ENCODE data around the gene LRRC17.
"Not testable (repeated sequence)": the region's sequence is repeated elsewhere in the genome, so short reads cannot be mapped to it uniquely, and the experiment has no call there.

The LRRC17 gene

DNA sequence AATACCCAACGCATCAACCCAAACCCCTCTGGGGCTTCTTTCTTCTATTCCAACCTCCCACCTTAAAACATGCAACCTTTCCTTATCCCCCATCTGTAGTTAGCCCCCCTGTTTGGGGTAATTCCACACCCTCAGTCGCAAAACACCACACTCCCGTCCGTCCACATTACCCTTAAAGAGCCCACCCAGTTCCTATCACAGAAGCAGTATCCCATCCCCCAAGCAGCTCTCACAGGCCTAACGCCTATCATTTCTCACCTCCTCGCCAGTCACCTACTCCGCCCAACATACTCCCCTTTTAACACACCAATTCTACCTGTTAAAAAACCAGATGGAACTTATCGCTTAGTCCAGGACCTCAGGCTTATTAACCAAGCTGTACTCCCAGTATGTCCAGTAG lies 63.7 kb downstream of the LRRC17 start:
- no peaks in the 10 kb centered on the region for H3K9me3 Mint-ChIP-seq
- no peak for DNase-seq
- H3K36me3 Mint-ChIP-seq, result no peaks in the 10 kb centered on the region
- CTCF ChIA-PET, result no interaction called here
- H3K27ac Mint-ChIP-seq, result no peak overlapping the region
- no peaks in the 10 kb centered on the region for H3K27me3 Mint-ChIP-seq
- H3K4me3 Mint-ChIP-seq, result no peak overlapping the region
- no peaks in the 10 kb centered on the region for H3K4me1 Mint-ChIP-seq

DNA sequence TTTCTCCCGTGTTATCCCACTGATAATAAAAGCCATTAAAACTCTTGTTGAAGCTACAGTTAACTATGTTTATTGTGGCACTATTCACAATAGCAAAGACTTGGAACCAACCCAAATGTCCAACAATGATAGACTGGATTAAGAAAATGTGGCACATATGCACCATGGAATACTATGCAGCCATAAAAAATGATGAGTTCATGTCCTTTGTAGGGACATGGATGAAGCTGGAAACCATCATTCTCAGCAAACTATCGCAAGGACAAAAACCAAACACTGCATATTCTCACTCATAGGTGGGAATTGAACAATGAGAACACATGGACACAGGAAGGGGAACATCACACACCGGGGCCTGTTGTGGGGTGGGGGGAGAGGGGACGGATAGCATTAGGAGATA lies 64.8 kb downstream of the LRRC17 start:
- H3K4me1 Mint-ChIP-seq, H3K9me3 Mint-ChIP-seq, H3K4me3 Mint-ChIP-seq, DNase-seq, H3K27ac Mint-ChIP-seq, H3K36me3 Mint-ChIP-seq, H3K27me3 Mint-ChIP-seq, CTCF ChIA-PET: not testable (repeated sequence)

DNA sequence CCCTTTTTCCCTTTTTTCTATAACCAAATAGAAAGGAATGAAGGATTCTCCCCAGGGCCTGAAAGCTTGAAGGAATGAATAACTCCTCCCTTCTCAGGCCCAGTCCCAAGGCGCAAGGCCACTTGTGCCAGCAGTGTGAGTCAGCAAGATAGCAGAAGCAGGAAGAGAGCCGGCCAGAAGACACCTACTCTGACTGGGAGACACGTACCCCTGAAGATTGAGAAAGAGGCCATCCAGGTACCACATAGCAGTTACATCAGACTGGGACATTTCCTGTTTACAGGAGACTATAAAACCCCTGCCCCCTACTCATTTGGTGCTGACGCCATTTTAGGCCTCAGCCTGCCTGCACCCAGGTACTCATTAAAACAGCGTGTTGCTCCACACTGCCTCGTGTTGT lies 65.5 kb downstream of the LRRC17 start:
- CTCF ChIA-PET, result no interaction called here
- no peaks in the 10 kb centered on the region for H3K27me3 Mint-ChIP-seq
- DNase-seq, result no peak
- no peaks in the 10 kb centered on the region for H3K4me1 Mint-ChIP-seq
- H3K27ac Mint-ChIP-seq, result no peak overlapping the region
- H3K9me3 Mint-ChIP-seq, result no peaks in the 10 kb centered on the region
- no peaks in the 10 kb centered on the region for H3K36me3 Mint-ChIP-seq
- H3K4me3 Mint-ChIP-seq, result no peak overlapping the region

DNA sequence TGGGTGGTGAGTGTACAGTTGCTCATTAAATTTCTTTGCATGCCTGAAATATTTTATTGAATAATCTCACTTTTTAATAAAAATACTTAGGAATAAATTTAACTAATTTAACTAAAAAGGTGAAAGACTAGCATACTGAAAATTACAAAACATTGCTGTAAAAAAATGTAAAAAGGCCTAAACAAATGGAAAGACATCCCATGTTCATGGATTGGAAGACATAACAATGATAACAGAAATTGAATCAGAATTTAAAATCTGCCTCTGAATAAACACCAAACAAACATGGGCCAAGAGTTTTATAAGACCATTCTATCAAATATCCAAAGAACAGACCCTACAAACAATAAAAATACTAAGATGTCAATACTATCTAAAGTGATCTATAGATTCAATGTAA lies 66.9 kb downstream of the LRRC17 start:
- Mint-ChIP-seq H3K27ac (no peak overlapping the region), H3K4me3 (no peak overlapping the region), H3K9me3 (no peaks in the 10 kb centered on the region), H3K27me3 (no peaks in the 10 kb centered on the region), H3K36me3 (no peaks in the 10 kb centered on the region), H3K4me1 (no peaks in the 10 kb centered on the region)
- no peak for DNase-seq
- CTCF ChIA-PET, result no interaction called here

DNA sequence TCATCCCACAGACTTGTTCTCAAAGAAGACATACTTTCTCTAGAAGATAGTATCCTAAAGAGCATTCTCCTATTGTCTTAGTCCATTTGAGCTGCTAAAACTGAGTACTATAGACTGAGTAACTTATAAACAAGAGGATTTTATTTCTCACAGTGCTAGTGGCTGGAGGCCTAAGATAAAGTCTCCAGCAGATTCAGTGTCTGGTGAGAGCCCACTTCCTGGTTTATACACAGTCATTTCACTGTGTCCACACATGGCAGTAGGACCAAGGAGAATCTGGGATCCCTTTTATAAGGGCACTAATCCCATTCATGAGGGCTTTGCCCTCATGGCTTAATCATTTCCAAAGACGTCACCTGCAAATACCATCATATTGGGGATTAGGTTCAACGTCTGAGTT lies 68.7 kb downstream of the LRRC17 start:
- CTCF ChIA-PET, result no interaction called here
- Mint-ChIP-seq H3K36me3 (no peaks in the 10 kb centered on the region), H3K9me3 (no peaks in the 10 kb centered on the region), H3K27ac (no peak overlapping the region), H3K27me3 (no peaks in the 10 kb centered on the region), H3K4me3 (no peak overlapping the region), H3K4me1 (no peaks in the 10 kb centered on the region)
- no peak for DNase-seq

DNA sequence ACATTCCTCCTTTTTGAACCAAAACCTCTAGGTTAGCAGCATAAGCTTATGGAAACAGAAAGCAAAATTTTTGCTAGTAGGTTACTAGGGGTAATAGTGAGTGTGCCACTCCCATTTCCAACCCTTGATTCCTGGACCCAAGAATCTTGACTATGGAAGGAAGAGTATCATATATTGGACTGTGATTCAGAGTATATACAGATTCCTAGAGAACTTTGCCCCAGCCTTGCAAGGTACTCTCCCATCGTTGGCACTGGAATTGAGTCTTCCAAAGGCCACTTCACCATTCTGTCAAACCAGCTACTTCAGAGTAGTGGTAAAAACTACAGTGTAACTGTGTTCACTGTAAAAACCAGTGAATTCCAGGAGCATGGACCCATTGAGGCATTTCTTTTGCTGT lies 69.4 kb downstream of the LRRC17 start:
- Mint-ChIP-seq H3K4me1 (no peaks in the 10 kb centered on the region), H3K27me3 (no peaks in the 10 kb centered on the region), H3K27ac (no peak overlapping the region), H3K9me3 (no peaks in the 10 kb centered on the region), H3K36me3 (no peaks in the 10 kb centered on the region), H3K4me3 (no peak overlapping the region)
- no peak for DNase-seq
- CTCF ChIA-PET, result interaction anchor here (0.9 kb wide), 1 partner anchor 80 kb away, joined by 3 read pairs; no protein-coding TSS in a partner anchor

DNA sequence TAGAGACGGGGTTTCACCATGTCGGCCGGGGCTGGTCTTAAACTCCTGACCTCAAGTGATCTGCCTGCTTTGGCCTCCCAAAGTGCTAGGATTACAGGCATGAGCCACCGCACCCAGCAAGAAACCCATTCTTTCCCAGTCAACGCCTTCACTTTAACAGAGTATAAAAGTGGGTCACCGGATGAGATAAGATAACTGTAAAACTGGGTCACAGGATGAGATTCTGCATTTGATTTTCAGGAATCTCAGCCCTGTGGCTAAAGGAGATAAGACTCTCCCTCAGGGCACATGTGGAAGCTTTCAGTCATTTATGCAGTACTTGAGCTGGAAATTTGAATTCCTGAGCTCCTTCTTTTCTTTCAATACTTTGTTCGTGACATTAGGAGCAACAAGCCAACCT lies 70.8 kb downstream of the LRRC17 start:
- Mint-ChIP-seq H3K36me3 (no peaks in the 10 kb centered on the region), H3K27ac (no peak overlapping the region), H3K27me3 (no peaks in the 10 kb centered on the region), H3K9me3 (no peaks in the 10 kb centered on the region), H3K4me3 (no peak overlapping the region), H3K4me1 (no peaks in the 10 kb centered on the region)
- CTCF ChIA-PET, result no interaction called here
- no peak for DNase-seq

DNA sequence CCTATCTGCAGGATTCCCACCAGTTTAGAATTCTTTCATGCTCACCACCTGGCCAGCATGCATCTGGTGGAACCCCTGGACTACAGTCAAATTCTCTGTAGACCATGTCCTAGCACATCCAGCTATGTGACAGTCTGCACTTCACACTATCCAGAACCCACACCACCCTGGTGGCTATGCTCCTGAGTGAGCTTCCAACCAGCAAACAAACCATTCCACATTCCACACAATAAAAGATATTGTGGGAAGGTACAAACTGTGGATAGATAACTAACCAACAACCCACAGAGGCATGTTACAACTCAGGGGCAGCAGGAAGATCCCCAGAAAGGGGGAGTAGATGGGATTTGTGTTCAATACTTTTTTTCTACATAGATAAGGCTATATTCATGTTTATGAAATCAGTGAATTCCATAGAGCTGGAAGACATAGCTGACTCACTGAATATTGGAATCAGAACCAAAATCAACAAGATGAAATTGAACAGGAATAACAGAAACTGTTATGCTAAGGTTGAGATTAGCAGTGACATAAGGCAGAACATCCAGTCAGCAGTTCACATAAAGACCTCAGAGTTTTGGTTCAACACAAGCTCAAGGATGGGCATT lies 72.5 kb downstream of the LRRC17 start:
- Mint-ChIP-seq H3K4me1 (no peaks in the 10 kb centered on the region), H3K9me3 (no peaks in the 10 kb centered on the region), H3K27ac (no peak overlapping the region), H3K4me3 (no peak overlapping the region), H3K36me3 (no peaks in the 10 kb centered on the region), H3K27me3 (no peaks in the 10 kb centered on the region)
- DNase-seq, result no peak
- CTCF ChIA-PET, result no interaction called here

DNA sequence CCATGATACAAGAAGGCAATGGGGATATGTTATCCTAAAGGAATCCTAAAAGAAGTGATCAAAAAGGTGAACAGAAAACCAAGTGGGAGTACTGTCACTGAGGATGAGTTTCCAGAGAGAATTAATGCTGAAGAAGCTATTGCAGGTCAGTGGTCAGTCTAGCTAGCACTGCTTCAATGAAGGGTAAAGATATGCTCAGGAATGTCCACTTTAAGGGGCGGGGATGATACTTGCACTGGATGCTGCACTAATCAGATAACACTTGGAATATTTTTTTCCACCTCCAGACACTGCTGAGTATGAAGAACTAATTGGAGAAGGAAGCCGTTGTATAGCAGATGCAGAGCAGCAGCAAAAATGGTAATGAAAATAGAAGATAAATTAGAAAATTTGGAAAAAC lies 75.3 kb downstream of the LRRC17 start:
- CTCF ChIA-PET, result no interaction called here
- Mint-ChIP-seq H3K9me3 (no peaks in the 10 kb centered on the region), H3K4me1 (no peaks in the 10 kb centered on the region), H3K27ac (no peak overlapping the region), H3K36me3 (no peaks in the 10 kb centered on the region), H3K27me3 (no peaks in the 10 kb centered on the region), H3K4me3 (no peak overlapping the region)
- DNase-seq, result no peak

DNA sequence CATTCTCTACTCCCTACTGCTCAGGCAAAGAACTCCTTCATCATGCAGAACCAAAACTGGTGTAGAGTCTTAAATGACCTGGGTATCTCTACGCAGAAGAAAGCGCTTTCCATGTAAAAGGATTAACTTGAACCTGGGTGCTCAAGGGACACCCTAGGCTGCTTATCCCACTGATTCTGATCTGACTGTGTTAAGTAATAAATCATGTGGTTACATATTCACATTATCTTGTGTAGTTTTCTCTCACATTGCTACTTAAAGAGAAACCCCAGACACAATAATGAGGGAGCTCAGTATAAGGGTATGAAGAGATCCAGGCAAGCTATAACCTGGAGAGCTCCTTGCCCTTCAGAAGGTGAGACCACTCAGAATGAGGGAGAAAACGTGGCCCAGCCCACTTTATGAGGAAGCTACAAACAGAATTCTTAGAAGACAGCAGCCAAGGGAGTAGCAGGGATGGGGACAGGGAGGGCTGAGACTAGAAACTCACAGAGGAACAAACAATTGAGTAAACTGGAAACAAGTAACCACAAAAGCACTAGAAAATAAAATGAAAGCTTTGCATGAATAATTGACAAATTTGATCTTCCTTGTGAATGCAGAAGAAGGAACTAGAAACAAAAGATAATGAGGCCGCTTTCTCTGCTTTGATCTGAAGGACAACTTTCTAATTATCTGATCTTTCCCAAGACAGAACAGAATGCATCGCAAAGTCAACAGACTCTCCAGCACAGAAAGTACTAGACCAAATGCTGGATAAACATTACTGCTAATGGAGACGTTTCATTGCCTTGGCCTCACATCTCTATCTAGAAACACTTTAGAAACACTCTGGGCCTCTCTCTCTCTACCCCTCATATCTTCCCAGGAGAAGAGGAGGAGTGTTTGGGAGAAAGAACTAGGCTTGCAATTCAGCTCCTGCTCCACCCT lies 76.1 kb downstream of the LRRC17 start:
- Mint-ChIP-seq H3K9me3 (no peaks in the 10 kb centered on the region), H3K27ac (no peak overlapping the region), H3K4me3 (no peak overlapping the region), H3K36me3 (no peaks in the 10 kb centered on the region), H3K27me3 (no peaks in the 10 kb centered on the region), H3K4me1 (no peaks in the 10 kb centered on the region)
- CTCF ChIA-PET, result no interaction called here
- DNase-seq, result no peak

DNA sequence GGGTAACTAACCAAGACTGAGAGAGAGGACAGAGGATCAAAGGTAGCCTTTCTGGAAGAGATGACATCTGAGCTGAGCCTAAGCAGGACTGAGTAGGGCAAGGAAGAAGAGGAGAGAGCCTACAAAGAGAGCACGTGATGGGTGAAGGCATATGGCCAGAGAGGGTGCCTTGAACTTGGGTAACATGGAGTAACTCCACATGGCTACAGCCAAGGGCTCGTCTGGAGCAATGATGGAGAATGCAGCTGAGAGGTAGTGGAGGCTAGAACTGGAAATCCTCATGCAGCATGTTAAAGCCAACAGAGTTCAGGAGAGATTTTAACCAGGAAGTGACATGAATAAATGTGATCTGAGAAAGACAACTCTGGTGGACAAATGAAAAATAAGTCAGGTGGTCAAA lies 77.8 kb downstream of the LRRC17 start:
- H3K4me3 Mint-ChIP-seq, result no peak overlapping the region

DNA sequence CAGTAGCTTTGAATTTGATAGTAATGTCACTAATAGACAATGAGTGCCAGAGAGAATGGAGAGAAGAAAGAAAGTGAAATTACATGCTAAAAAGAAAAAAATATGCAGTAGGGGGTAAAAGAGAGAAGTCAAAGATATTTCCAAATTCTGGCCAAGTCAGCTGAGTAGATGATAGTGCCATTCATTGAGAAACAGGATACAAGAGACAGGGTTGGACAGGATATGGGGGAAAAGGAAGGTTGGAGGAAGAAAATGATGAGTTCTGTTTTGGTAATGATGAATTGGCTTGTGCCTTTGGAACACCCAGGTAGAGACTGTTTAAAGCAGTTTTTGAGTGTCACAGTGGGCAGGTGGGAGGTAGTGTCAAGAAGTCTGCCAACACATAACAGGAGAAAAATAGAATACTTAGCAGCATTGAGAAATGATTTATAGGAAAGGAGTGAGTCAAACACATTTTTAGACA lies 78.3 kb downstream of the LRRC17 start:
- no peak for DNase-seq
- H3K36me3 Mint-ChIP-seq, result no peaks in the 10 kb centered on the region
- H3K4me1 Mint-ChIP-seq, result no peaks in the 10 kb centered on the region
- CTCF ChIA-PET, result no interaction called here
- no peaks in the 10 kb centered on the region for H3K27me3 Mint-ChIP-seq
- H3K9me3 Mint-ChIP-seq, result no peaks in the 10 kb centered on the region
- no peak overlapping the region for H3K4me3 Mint-ChIP-seq
- H3K27ac Mint-ChIP-seq, result no peak overlapping the region

More for the DNA sequence above, 77.8 kb downstream of the LRRC17 start:
- Mint-ChIP-seq H3K4me1 (no peaks in the 10 kb centered on the region), H3K27ac (no peak overlapping the region), H3K36me3 (no peaks in the 10 kb centered on the region), H3K27me3 (no peaks in the 10 kb centered on the region), H3K9me3 (no peaks in the 10 kb centered on the region)
- CTCF ChIA-PET, result no interaction called here
- no peak for DNase-seq

DNA sequence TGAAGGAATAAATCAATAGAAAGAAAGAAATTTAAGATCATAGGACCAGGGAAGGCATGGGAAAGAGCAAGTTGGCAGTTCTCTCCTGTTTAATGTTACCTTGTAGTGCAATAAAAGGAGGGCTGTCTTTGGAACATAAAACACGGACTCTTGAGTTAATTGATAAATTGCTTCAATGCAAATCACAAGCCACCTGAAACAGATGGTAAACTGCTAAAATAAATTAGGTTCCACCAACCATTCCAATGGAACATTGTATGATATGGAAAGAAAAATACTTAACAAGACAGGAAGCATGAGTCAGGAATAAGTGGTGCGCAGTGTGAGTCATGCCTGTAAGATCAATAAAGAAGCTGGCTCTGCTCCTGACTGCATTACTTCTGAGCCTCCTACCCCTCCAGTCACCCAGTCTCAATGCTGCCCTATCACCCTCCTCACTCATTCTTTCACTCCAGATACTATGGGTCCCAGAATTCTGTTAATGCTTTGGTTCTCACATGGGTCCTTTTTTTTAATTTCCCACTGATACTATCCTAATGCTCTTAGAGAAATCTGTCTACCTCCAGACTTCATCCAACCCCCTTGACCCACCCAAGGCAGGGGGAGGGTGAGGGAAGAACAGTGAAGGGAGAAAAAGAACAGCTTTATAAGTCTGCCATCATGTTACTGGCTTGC lies 78.9 kb downstream of the LRRC17 start:
- no peak for DNase-seq
- Mint-ChIP-seq H3K4me3 (no peak overlapping the region), H3K27me3 (no peaks in the 10 kb centered on the region), H3K36me3 (no peaks in the 10 kb centered on the region), H3K4me1 (no peaks in the 10 kb centered on the region), H3K9me3 (no peaks in the 10 kb centered on the region), H3K27ac (no peak overlapping the region)
- CTCF ChIA-PET, result no interaction called here

DNA sequence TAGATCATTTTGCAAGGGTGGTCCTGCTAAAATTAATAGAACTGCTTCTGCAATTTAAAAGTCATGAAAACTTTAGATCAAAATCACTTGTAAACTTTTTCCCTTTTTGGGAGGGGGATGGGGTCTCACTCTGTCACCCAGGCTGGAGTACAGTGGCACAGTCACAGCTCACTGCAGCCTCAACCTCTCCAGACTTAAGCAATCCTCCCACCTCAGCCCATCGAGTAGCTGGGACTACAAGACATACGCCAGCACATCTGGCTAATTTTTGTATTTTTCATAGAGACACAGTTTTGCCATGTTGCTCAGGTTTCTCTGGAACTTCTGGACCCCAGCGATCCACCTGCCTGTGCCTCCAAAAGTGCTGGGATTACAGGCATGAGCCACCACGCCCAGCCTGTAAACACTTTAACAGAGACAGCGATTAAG lies 79.7 kb downstream of the LRRC17 start:
- no peak overlapping the region for H3K4me3 Mint-ChIP-seq
- no peaks in the 10 kb centered on the region for H3K9me3 Mint-ChIP-seq
- no peaks in the 10 kb centered on the region for H3K4me1 Mint-ChIP-seq
- H3K36me3 Mint-ChIP-seq, result no peaks in the 10 kb centered on the region
- H3K27ac Mint-ChIP-seq, result no peak overlapping the region
- CTCF ChIA-PET, result no interaction called here
- H3K27me3 Mint-ChIP-seq, result no peaks in the 10 kb centered on the region
- DNase-seq, result no peak

All from activated naive CD4-positive, alpha-beta T cell treated with anti-CD3 and anti-CD28 coated beads, Interleukin-2, amount 10 ng/mL, durations not matched to agents 7 days and 5 days (primary cell).